Stomach (tissue), 9 donors: Measurements from ENCODE around the gene RNF19B. TPM values are rescaled to one million over a fixed set of nuclear protein-coding genes. Genes with fewer than 3 reads are reported as not detected.
"Not testable (repeated sequence)": the region's sequence is repeated elsewhere in the genome, so short reads cannot be mapped to it uniquely, and the experiment has no call there.

ENCODE experiments used
- DNase-seq, 2 donors: peaks; one replicate each; pipeline versions ENCODE4 v3.0.0 to v3.0.0-alpha.2; 2013 to 2019
- H3K27ac ChIP-seq, 5 donors: fragments of 200-600 bp in 4 of 5; sonication (generic) in 4 of 5; one replicate each; pipeline ENCODE4 v1.5.1; 2013 to 2019; ENCODE audit warnings: mild to moderate bottlenecking in 1 of 5, moderate library complexity in 1 of 5
- H3K27me3 ChIP-seq, 3 donors: fragments of 200-600 bp; sonication (generic); one replicate each; pipeline ENCODE4 v1.5.1; 2017 to 2019; ENCODE audit warnings: mixed run types in 1 of 3
- H3K36me3 ChIP-seq, 4 donors: fragments of 200-600 bp; sonication (generic); 1 replicate in 3 of 4; 2 replicates in 1 of 4; pipeline ENCODE4 v1.5.1; 2016 to 2019
- H3K4me1 ChIP-seq, 4 donors: fragments of 200-600 bp; sonication (generic); one replicate each; pipeline ENCODE4 v1.5.1; 2016 to 2019
- H3K4me3 ChIP-seq, 4 donors: fragments of 200-600 bp; sonication (generic) in 3 of 4; one replicate each; pipeline ENCODE4 v1.5.1; 2016 to 2019; ENCODE audit warnings: mild to moderate bottlenecking in 1 of 4
- H3K9me3 ChIP-seq, 4 donors: fragments of 200-600 bp; sonication (generic); one replicate each; pipeline ENCODE4 v1.5.1; 2016 to 2019
- CTCF ChIP-seq, 7 experiments: fragments of 450-650 bp in 4 of 7; fragments of 200-600 bp in 3 of 7; sonication (generic) in 3 of 7; IDR thresholded peaks; one replicate each; pipeline ENCODE4 v1.5.1; 2016 to 2019; ENCODE audit warnings: antibody characterized with exemption in 7 of 7, control low read depth in 2 of 7, mild to moderate bottlenecking in 1 of 7
- EP300 ChIP-seq: sonication (generic); formaldehyde crosslinking; IDR thresholded peaks from one replicate; pipeline ENCODE4 v1.6.1; 2017; ENCODE audit warnings: antibody characterized with exemption
- POLR2A ChIP-seq, 4 donors: fragments of 450-650 bp; IDR thresholded peaks; one replicate each; pipeline ENCODE4 v1.6.1; 2016; ENCODE audit warnings: antibody characterized with exemption in 4 of 4, control low read depth in 2 of 4, mild to moderate bottlenecking in 1 of 4, moderate library complexity in 1 of 4
- POLR2AphosphoS5 ChIP-seq, 3 donors: sonication (generic); formaldehyde crosslinking; IDR thresholded peaks; one replicate each; pipeline ENCODE4 v1.6.1; 2016; ENCODE audit warnings: antibody characterized with exemption in 3 of 3
- WGBS, 5 donors: extraction: QIAGEN DNeasy Blood & Tissue Kit in 3 of 5; methylation state at CpG; one replicate each; pipeline versions ENCODE4 v1.1.5 to v1.1.7; 2013 to 2018; 5-methylcytosine and 5-hydroxymethylcytosine counted together
- intact Hi-C: fragments of 100-400 bp; cut with DNase I; formaldehyde crosslinking; loops from one replicate; pipeline ENCODE4 v1.15.1; 2023; ENCODE audit warnings: low total_unique reads
- polyA plus RNA-seq, 3 donors: library from polyadenylated mRNA; stranded (reverse); fragments of 200-250 nt; gene quantifications; one replicate each; pipeline ENCODE4 v1.2.3, GENCODE V29; 2013
- total RNA-seq, 5 donors: library from RNA; depleted of rRNA; stranded (reverse); fragments of >200 nt; gene quantifications; one replicate each; pipeline versions ENCODE4 v1.1.0 to v1.2.3, GENCODE V29; 2014 to 2016
- donor health status: healthy with polysubstance abuse.
- donor health status: Bipolar disorder and iron deficiency.
- donor health status: healthy.

The RNF19B gene
- total and polyA plus RNA-seq, 8 donors = 0.58 to 29.5 (median 9.7) TPM

- H3K27ac ChIP-seq = peak overlapping the region in 3 of 5 donors; percentile 32 to 67 (median 62)
- intact Hi-C loops = no loop called here
These were observed 32.8 kb upstream of the RNF19B start for GRCh38 chr1:32997381-32997891.

GRCh38 chr1:32993324-32993636, 28.7 kb upstream of the RNF19B start:
- 91 to 99% (median 95%) methylated on average over 8 of the region's 8 CpGs for WGBS, 5 donors
- H3K4me3 ChIP-seq, intact Hi-C loops, DNase-seq, H3K27me3 ChIP-seq, H3K36me3 ChIP-seq, H3K9me3 ChIP-seq: not testable (repeated sequence)
- Histone ChIP-seq H3K27ac (peak overlapping the region; percentile 64 to 87 (median 76)), H3K4me1 (peaks cover 29 to 71% (median 36%) of the 10 kb centered on the region in 4 donors)

More at GRCh38 chr1:32997381-32997891, 32.8 kb upstream of the RNF19B start:
- H3K9me3 ChIP-seq = no peaks in the 10 kb centered on the region
- no peaks in the 10 kb centered on the region for H3K36me3 ChIP-seq
- H3K4me3 ChIP-seq = no peak overlapping the region
- H3K4me1 ChIP-seq = peaks cover 12 to 45% (median 21%) of the 10 kb centered on the region in 4 donors
- H3K27me3 ChIP-seq = no peaks in the 10 kb centered on the region
- TF ChIP-seq POLR2AphosphoS5 (IDR thresholded peaks at IDR 0.05) = no peak
- no peak for TF ChIP-seq EP300
- no peak for TF ChIP-seq POLR2A (IDR thresholded peaks at IDR 0.05)
- no peak for TF ChIP-seq CTCF (IDR thresholded peaks at IDR 0.05)
- 36 to 84% (median 69%) methylated on average over 2 of the region's 2 CpGs for WGBS, 5 donors
- no peak for DNase-seq

- TF ChIP-seq POLR2AphosphoS5 (IDR thresholded peaks at IDR 0.05) = peak; percentile 27 to 81 (median 76)
- TF ChIP-seq POLR2A (IDR thresholded peaks at IDR 0.05) = no peak
- intact Hi-C loops = no loop called here
- WGBS, 5 donors = 51 to 58% (median 55%) methylated on average over 6 to 7 of the region's 7 CpGs
- DNase-seq = peak; percentile 89 to 95
- Histone ChIP-seq H3K27me3 (no peaks in the 10 kb centered on the region), H3K27ac (peak overlapping the region; percentile 64 to 87 (median 76)), H3K9me3 (no peaks in the 10 kb centered on the region), H3K4me1 (peaks cover 29 to 68% (median 34%) of the 10 kb centered on the region in 4 donors), H3K36me3 (no peaks in the 10 kb centered on the region), H3K4me3 (no peak overlapping the region)
These were observed 28.1 kb upstream of the RNF19B start for GRCh38 chr1:32992489-32993323.

- peak overlapping the region; percentile 64 to 87 (median 76) for H3K27ac ChIP-seq
- no peaks in the 10 kb centered on the region for H3K36me3 ChIP-seq
- WGBS, 5 donors = 50 to 78% (median 64%) methylated on average over 1 to 9 of the region's 9 CpGs
- H3K4me1 ChIP-seq = peaks cover 28 to 60% (median 31%) of the 10 kb centered on the region in 4 donors
- no peaks in the 10 kb centered on the region for H3K27me3 ChIP-seq
- TF ChIP-seq EP300 (no peak), CTCF (IDR thresholded peaks at IDR 0.05) (no peak), POLR2AphosphoS5 (IDR thresholded peaks at IDR 0.05) (no peak), POLR2A (IDR thresholded peaks at IDR 0.05) (no peak)
- DNase-seq = no peak
- H3K4me3 ChIP-seq = no peak overlapping the region
- no peaks in the 10 kb centered on the region for H3K9me3 ChIP-seq
- intact Hi-C loops = no loop called here
These were observed 27.3 kb upstream of the RNF19B start for GRCh38 chr1:32991819-32992488.

GRCh38 chr1:32991386-32991785, 26.8 kb upstream of the RNF19B start:
- intact Hi-C loops = no loop called here
- Histone ChIP-seq H3K27me3 (no peaks in the 10 kb centered on the region), H3K27ac (peak overlapping the region; percentile 64 to 87 (median 76)), H3K4me3 (no peak overlapping the region), H3K36me3 (no peaks in the 10 kb centered on the region), H3K4me1 (peaks cover 28 to 58% (median 31%) of the 10 kb centered on the region in 4 donors), H3K9me3 (no peaks in the 10 kb centered on the region)
- DNase-seq = no peak
- WGBS, 5 donors = 89 to 95% (median 94%) methylated on average over 5 of the region's 5 CpGs
- TF ChIP-seq CTCF (IDR thresholded peaks at IDR 0.05) = no peak
- TF ChIP-seq POLR2AphosphoS5 (IDR thresholded peaks at IDR 0.05) = no peak
- TF ChIP-seq EP300 = no peak
- no peak for TF ChIP-seq POLR2A (IDR thresholded peaks at IDR 0.05)
